ENCODE data around the gene GPBAR1. TPM values are rescaled to one million over a fixed set of nuclear protein-coding genes. Genes with fewer than 3 reads are reported as not detected.

The GPBAR1 gene
- total RNA-seq, 6 donors from 2014 or later, result 0.33 to 6.4 (median 4.1) TPM

DNA sequence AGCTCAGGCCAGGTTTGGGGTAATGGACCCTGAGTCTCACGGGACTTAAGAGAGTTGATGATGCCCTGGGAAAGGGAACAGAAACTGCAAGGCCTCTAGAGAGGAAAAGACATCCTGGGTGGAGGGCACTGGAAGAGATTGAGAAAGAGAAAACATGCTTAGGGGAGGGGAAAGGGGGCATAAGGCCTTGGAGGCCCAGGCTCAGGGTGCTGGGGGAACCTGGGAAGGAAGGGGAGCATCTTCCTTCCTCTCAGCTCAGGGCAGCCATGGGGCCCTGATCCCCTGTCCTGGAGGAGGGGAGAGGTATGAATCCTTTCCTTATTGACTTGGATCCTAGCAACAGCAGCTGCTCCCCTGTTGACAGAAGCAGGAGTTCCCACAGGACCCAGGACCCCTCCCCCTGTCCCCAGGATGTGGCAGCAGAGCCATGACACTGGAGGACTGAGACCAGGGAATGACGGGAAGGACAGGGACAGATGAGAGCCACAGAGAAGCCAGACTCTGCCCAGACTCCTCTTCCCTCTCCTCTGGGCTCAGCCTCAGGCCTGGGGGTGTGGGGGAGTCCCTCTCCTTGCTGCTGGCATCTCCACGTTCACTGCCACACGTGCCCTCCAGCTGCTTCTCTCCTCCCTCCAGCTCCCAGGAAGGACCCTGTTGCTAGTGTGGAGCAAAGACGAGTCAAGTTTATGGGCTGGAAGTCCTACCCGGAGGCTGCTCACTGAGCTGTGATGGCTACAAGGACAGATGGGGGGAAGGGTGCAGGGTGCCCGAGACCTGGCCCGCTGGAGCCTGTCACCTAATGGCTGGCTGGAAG lies 815 bp downstream of the GPBAR1 start:
- peaks cover 54 to 72% (median 62%) of the 10 kb centered on the region in 4 donors for H3K4me1 ChIP-seq
- no peaks in the 10 kb centered on the region for H3K9me3 ChIP-seq
- peaks cover 6 to 47% (median 39%) of the 10 kb centered on the region in 4 donors for H3K36me3 ChIP-seq
- H3K27ac ChIP-seq, result peak overlapping the region; percentile 2 to 85 (median 66)
- H3K4me3 ChIP-seq, result no peak overlapping the region
- ATAC-seq (ENCODE audit: low FRiP score in 2 of 2), result no peak
- no peak for TF ChIP-seq POLR2A (IDR thresholded peaks at IDR 0.05)
- TF ChIP-seq POLR2AphosphoS5 (IDR thresholded peaks at IDR 0.05), result no peak
- no peak for TF ChIP-seq EP300 (IDR thresholded peaks at IDR 0.05)
- TF ChIP-seq, protein P1, sequence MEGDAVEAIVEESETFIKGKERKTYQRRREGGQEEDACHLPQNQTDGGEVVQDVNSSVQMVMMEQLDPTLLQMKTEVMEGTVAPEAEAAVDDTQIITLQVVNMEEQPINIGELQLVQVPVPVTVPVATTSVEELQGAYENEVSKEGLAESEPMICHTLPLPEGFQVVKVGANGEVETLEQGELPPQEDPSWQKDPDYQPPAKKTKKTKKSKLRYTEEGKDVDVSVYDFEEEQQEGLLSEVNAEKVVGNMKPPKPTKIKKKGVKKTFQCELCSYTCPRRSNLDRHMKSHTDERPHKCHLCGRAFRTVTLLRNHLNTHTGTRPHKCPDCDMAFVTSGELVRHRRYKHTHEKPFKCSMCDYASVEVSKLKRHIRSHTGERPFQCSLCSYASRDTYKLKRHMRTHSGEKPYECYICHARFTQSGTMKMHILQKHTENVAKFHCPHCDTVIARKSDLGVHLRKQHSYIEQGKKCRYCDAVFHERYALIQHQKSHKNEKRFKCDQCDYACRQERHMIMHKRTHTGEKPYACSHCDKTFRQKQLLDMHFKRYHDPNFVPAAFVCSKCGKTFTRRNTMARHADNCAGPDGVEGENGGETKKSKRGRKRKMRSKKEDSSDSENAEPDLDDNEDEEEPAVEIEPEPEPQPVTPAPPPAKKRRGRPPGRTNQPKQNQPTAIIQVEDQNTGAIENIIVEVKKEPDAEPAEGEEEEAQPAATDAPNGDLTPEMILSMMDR (IDR thresholded peaks at IDR 0.05), result no peak
- no peak for DNase-seq
- WGBS, 2 donors, result 79 to 96% methylated on average over 1 to 8 of the region's 8 CpGs
- no peaks in the 10 kb centered on the region for H3K27me3 ChIP-seq

DNA sequence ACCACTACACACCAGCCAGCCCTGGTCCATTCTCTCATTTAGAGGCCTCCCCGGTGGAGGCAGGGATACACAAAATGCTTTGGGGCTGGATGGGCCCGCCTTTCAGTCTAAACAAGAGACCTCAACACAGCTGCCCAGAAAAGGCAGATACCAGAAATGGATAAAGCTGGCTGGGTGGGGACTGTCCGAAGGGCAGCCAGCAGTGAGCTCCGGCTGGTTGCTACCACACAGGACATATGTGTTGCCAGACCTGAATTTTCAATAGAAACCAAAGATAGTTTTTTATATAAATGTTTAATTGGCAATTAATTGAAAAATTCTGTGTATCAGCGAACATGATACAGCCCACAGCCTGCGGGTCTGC lies 1.4 kb downstream of the GPBAR1 start:
- TF ChIP-seq, protein P1 (IDR thresholded peaks at IDR 0.05), result no peak
- TF ChIP-seq EP300 (IDR thresholded peaks at IDR 0.05) (no peak), POLR2AphosphoS5 (IDR thresholded peaks at IDR 0.05) (no peak), POLR2A (IDR thresholded peaks at IDR 0.05) (no peak)
- Histone ChIP-seq H3K36me3 (peaks cover 6 to 48% (median 44%) of the 10 kb centered on the region in 4 donors), H3K27me3 (no peaks in the 10 kb centered on the region), H3K4me3 (no peak overlapping the region), H3K4me1 (peaks cover 48 to 74% (median 57%) of the 10 kb centered on the region in 4 donors), H3K9me3 (no peaks in the 10 kb centered on the region), H3K27ac (peak overlapping the region in 2 of 4 donors; percentile 42 to 82)
- no peak for ATAC-seq (ENCODE audit: low FRiP score in 2 of 2)
- WGBS, 2 donors, result 84 to 88% methylated on average over 5 to 6 of the region's 6 CpGs
- DNase-seq, result no peak

DNA sequence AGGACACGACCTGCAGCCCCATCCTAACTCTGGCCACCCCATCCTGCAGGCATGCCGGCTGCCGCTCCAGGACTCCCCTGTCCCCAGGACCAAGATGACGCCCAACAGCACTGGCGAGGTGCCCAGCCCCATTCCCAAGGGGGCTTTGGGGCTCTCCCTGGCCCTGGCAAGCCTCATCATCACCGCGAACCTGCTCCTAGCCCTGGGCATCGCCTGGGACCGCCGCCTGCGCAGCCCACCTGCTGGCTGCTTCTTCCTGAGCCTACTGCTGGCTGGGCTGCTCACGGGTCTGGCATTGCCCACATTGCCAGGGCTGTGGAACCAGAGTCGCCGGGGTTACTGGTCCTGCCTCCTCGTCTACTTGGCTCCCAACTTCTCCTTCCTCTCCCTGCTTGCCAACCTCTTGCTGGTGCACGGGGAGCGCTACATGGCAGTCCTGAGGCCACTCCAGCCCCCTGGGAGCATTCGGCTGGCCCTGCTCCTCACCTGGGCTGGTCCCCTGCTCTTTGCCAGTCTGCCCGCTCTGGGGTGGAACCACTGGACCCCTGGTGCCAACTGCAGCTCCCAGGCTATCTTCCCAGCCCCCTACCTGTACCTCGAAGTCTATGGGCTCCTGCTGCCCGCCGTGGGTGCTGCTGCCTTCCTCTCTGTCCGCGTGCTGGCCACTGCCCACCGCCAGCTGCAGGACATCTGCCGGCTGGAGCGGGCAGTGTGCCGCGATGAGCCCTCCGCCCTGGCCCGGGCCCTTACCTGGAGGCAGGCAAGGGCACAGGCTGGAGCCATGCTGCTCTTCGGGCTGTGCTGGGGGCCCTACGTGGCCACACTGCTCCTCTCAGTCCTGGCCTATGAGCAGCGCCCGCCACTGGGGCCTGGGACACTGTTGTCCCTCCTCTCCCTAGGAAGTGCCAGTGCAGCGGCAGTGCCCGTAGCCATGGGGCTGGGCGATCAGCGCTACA lies 2.1 kb downstream of the GPBAR1 start:
- 85 to 92% methylated on average over 11 to 34 of the region's 39 CpGs for WGBS, 2 donors
- Histone ChIP-seq H3K4me3 (no peak overlapping the region), H3K27me3 (no peaks in the 10 kb centered on the region), H3K36me3 (peaks cover 6 to 55% (median 48%) of the 10 kb centered on the region in 4 donors), H3K4me1 (peaks cover 42 to 69% (median 55%) of the 10 kb centered on the region in 4 donors), H3K9me3 (no peaks in the 10 kb centered on the region), H3K27ac (peak overlapping the region; percentile 65 to 82 (median 74))
- ATAC-seq (ENCODE audit: low FRiP score in 2 of 2) (no peak), DNase-seq (peak in 1 of 2 donors; percentile 82)
- no peak for TF ChIP-seq POLR2AphosphoS5 (IDR thresholded peaks at IDR 0.05)
- TF ChIP-seq EP300 (IDR thresholded peaks at IDR 0.05), result no peak
- no peak for TF ChIP-seq POLR2A (IDR thresholded peaks at IDR 0.05)
- TF ChIP-seq, protein P1 (IDR thresholded peaks at IDR 0.05), result no peak

DNA sequence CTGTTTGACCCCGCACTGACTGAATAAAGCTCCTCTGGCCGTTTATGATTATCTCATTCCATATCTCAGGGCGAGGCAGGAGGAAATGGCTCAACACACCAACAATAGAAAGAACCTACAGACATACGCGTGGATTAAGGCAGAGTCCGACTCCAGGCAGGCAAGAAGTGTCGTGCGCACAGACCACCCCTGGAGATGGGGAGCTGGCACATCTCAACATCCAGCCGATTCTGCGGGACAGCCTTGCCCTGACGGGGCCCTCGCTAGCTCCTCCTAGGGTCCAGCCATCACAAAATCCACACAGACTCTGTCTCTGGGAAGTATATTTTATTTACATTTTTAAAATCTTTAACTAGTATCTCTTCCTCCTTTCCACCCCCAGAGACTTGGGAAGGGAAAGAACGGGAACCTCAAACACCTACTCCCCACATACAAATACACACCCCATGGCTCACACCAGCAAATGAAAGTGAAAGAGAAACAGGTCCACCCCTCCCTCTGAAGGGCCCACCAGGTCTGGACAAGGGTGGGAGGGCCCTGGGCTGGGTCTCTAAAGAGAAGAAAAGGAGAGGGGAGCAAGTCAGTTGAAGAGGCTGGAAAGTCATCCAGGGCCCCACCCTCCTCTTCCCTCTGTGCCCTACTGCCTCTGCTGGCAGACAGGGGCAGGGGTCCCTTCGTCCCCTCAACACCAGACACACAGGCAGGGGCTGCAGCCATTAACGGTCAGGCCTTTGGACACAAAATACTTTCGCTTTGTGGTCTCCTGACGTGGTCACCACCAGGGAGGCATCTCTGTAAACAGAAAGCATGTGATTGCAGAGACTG lies 3.2 kb downstream of the GPBAR1 start:
- peaks cover 6 to 58% (median 49%) of the 10 kb centered on the region in 4 donors for H3K36me3 ChIP-seq
- no peak for ATAC-seq (ENCODE audit: low FRiP score in 2 of 2)

More for the DNA sequence above, 3.2 kb downstream of the GPBAR1 start:
- Histone ChIP-seq H3K4me3 (no peak overlapping the region), H3K9me3 (no peaks in the 10 kb centered on the region), H3K27me3 (no peaks in the 10 kb centered on the region), H3K27ac (peak overlapping the region; percentile 65 to 82 (median 74)), H3K4me1 (peaks cover 38 to 69% (median 56%) of the 10 kb centered on the region in 4 donors)
- TF ChIP-seq, protein P1 (IDR thresholded peaks at IDR 0.05), result no peak
- TF ChIP-seq EP300 (IDR thresholded peaks at IDR 0.05), result no peak
- TF ChIP-seq POLR2A (IDR thresholded peaks at IDR 0.05), result no peak
- TF ChIP-seq POLR2AphosphoS5 (IDR thresholded peaks at IDR 0.05), result no peak
- 74% methylated on average over 14 to 17 of the region's 17 CpGs for WGBS, 2 donors
- no peak for DNase-seq

Data from upper lobe of left lung (tissue), 6 donors.